Ishikawa (cell line): ENCODE data around the gene REC114.

Experiments used
- CEBPB ChIP-seq: IDR thresholded peaks from 2 replicates; pipeline ENCODE4 v1.6.1; 2012
- CREB1 ChIP-seq: IDR thresholded peaks from 2 replicates; pipeline ENCODE4 v1.6.1; 2012; ENCODE audit warnings: low read depth
- EGR1 ChIP-seq: IDR thresholded peaks from 2 replicates; pipeline ENCODE4 v1.6.1; 2012
- EP300 ChIP-seq: IDR thresholded peaks from 2 replicates; pipeline ENCODE4 v1.6.1; 2012; ENCODE audit warnings: borderline replicate concordance
- FOXM1 ChIP-seq: IDR thresholded peaks from 2 replicates; pipeline ENCODE4 v1.6.1; 2012; ENCODE audit warnings: low read depth, borderline replicate concordance
- MAX ChIP-seq: IDR thresholded peaks from 2 replicates; pipeline ENCODE4 v1.6.1; 2012
- NFIC ChIP-seq: IDR thresholded peaks from 2 replicates; pipeline ENCODE4 v1.6.1; 2012
- RAD21 ChIP-seq: IDR thresholded peaks from 2 replicates; pipeline ENCODE4 v1.6.1; 2012; ENCODE audit warnings: low read depth
- REST ChIP-seq: IDR thresholded peaks from 2 replicates; pipeline ENCODE4 v1.6.1; 2012; ENCODE audit warnings: low read depth, mild to moderate bottlenecking
- TAF1 ChIP-seq: IDR thresholded peaks from 2 replicates; pipeline ENCODE4 v1.6.1; 2012; ENCODE audit warnings: low read depth, mild to moderate bottlenecking
- TCF12 ChIP-seq: IDR thresholded peaks from 2 replicates; pipeline ENCODE4 v1.6.1; 2012; ENCODE audit warnings: low read depth
- TEAD4 ChIP-seq: IDR thresholded peaks from 2 replicates; pipeline ENCODE4 v1.6.1; 2012
- USF1 ChIP-seq: IDR thresholded peaks from 2 replicates; pipeline ENCODE4 v1.6.1; 2012
- YY1 ChIP-seq: IDR thresholded peaks from 2 replicates; pipeline ENCODE4 v1.6.1; 2012; ENCODE audit warnings: low read depth
- ZBTB7A ChIP-seq: IDR thresholded peaks from 2 replicates; pipeline ENCODE4 v1.6.1; 2012; ENCODE audit warnings: low read depth

REC114 gene

GRCh38 chr15:73436613-73437012 is 6.4 kb upstream of the REC114 start:
- TF ChIP-seq TAF1 (no peak), ZBTB7A (no peak)

DNA sequence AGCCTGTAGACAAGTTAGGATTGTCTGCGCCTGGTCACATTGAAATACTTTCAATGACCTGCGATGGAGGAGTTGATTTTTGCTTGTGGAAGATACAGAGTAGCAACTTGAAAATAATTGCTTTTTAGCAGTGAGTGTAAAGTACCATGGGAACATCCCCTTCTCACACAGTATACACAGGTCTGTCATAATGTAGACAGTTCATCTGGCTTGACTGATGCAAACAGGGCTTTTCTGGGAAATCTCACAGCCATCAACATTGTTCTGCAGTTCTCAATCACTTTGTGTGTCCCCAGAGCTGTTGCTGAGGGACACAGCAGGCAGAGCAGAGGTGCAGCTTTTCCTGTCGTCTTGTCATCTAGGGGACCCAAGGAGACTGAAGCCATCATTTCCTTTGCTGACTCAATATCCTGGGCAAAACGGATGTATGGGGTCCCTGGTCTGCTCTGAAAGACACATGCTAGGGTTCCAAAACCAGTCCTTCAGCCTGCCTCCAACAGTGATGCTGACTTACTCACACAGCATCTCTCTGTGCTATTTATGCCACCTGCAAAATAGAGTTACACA is 5.3 kb upstream of the REC114 start:
- no peak for TF ChIP-seq TEAD4
- TF ChIP-seq ZBTB7A, result no peak
- TF ChIP-seq TAF1, result no peak
- no peak for TF ChIP-seq YY1
- no peak for TF ChIP-seq FOXM1
- no peak for TF ChIP-seq MAX
- TF ChIP-seq EGR1, result no peak
- TF ChIP-seq USF1, result no peak
- no peak for TF ChIP-seq NFIC
- TF ChIP-seq REST, result no peak
- TF ChIP-seq RAD21, result no peak
- no peak for TF ChIP-seq TCF12
- no peak for TF ChIP-seq EP300
- TF ChIP-seq CREB1, result no peak
- TF ChIP-seq CEBPB, result no peak

DNA sequence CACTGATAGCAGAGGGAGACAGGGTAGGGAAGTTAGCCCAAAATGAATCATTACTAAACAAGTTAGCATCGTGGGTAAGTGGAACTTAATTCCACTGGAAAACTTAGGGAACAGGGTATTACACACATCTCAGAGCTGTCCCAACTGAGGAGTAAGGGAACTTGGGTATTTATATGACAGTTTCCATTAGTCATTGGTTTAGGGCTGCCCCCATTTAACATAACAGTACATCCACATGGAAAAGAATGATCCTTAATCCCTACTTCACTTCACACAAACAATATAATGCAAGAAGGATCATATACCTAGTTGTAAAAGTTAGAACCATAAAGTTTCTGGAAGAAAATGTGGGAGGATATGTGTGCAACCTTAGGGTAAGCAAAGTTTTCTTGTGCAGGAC is 4.3 kb upstream of the REC114 start:
- no peak for TF ChIP-seq TEAD4
- TF ChIP-seq USF1, result no peak
- no peak for TF ChIP-seq FOXM1
- no peak for TF ChIP-seq TCF12
- no peak for TF ChIP-seq ZBTB7A
- TF ChIP-seq CEBPB, result no peak
- TF ChIP-seq TAF1, result no peak
- TF ChIP-seq YY1, result no peak
- no peak for TF ChIP-seq EGR1
- no peak for TF ChIP-seq EP300
- no peak for TF ChIP-seq NFIC
- TF ChIP-seq CREB1, result no peak
- no peak for TF ChIP-seq REST
- no peak for TF ChIP-seq MAX

DNA sequence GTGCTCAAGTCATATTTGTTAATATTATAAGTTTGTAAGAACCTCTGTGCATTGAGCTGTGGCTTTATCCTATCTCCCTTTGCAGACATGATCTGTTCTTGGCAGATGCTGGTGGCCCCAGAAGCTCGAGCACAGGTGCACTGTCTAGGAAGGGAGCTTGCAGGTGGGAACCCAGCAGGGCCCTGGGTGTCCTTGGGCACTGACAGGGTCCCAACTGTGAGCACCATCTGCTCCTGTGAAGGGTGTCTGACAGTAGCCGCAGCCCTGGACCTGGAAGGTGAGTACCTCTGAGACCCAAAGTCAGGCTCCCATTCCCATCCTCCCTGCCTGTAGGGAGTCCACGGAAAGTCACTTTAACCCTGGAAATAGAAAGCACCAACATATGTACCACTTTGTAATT is 2.4 kb upstream of the REC114 start:
- TF ChIP-seq TAF1, result no peak
- TF ChIP-seq MAX, result no peak
- no peak for TF ChIP-seq REST
- TF ChIP-seq CREB1, result no peak

DNA sequence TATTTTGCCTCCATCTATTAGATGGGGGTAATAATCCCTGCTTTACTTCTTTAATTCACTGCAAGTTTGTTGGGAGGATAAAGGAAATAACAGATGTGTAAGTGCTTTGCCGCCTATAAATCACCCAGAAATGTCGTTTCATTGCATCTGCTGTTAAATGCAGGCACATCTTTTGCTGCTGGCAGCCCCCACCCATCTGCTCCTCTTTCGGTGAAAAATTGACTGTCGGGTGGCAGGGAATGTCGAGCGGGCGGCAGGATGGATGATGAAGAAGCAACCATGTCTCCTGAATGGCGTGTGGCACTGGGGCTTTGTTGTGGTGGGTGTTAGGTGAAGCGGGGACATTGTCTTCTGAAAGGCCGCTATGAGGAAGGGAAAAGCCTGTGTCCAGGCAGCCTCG is 543 bp upstream of the REC114 start:
- no peak for TF ChIP-seq EP300
- TF ChIP-seq NFIC, result no peak
- TF ChIP-seq TCF12, result no peak
- TF ChIP-seq REST, result no peak
- no peak for TF ChIP-seq USF1
- TF ChIP-seq TAF1, result no peak
- TF ChIP-seq CEBPB, result no peak
- TF ChIP-seq TEAD4, result no peak
- no peak for TF ChIP-seq RAD21
